NT2/D1 (cell line): Measurements from ENCODE around the gene PRKAB1.

Experiments used
- DNase-seq: peaks from one replicate; pipeline ENCODE4 v3.0.0-alpha.2; 2011; ENCODE audit warnings: low read depth, low spot score
- H3K27me3 ChIP-seq: 2 replicates; pipeline ENCODE4 v1.6.0; 2011; ENCODE audit warnings: mild to moderate bottlenecking; ENCODE audit not compliant: insufficient read length, insufficient read depth
- H3K36me3 ChIP-seq: 2 replicates; pipeline ENCODE4 v1.6.1; 2011; ENCODE audit warnings: mild to moderate bottlenecking, low read length, mixed read lengths; ENCODE audit not compliant: insufficient read depth, insufficient read length
- H3K4me1 ChIP-seq: 2 replicates; pipeline ENCODE4 v1.5.1; 2011; ENCODE audit not compliant: insufficient read depth, insufficient read length
- H3K4me3 ChIP-seq: 2 replicates; pipeline ENCODE4 v1.5.1; 2011; ENCODE audit warnings: low read depth; ENCODE audit not compliant: insufficient read length
- H3K9ac ChIP-seq: 2 replicates; pipeline ENCODE4 v1.6.0; 2011; ENCODE audit warnings: low read depth; ENCODE audit not compliant: insufficient read length
- H3K9me3 ChIP-seq: 2 replicates; pipeline ENCODE4 v1.5.1; 2011; ENCODE audit warnings: mild to moderate bottlenecking, low read length; ENCODE audit not compliant: insufficient read depth
- SUZ12 ChIP-seq: IDR thresholded peaks from 2 replicates; pipeline ENCODE4 v1.6.1; 2011; ENCODE audit not compliant: insufficient read length, insufficient read depth; ENCODE audit errors: extremely low read depth
- YY1 ChIP-seq: IDR thresholded peaks from 2 replicates; pipeline ENCODE4 v1.6.1; 2011; ENCODE audit not compliant: insufficient read length, insufficient read depth
- ZNF274 ChIP-seq: IDR thresholded peaks from 2 replicates; pipeline ENCODE4 v1.6.1; 2011; ENCODE audit warnings: mild to moderate bottlenecking, low read depth, low read length

Gene PRKAB1

GRCh38 chr12:119685375-119685774 is 17.4 kb downstream of the PRKAB1 start:
- H3K27me3 ChIP-seq = no peaks in the 10 kb centered on the region
- DNase-seq = no peak
- no peak overlapping the region for H3K9ac ChIP-seq
- H3K9me3 ChIP-seq = no peaks in the 10 kb centered on the region
- H3K4me3 ChIP-seq = no peak overlapping the region
- peaks cover 65% of the 10 kb centered on the region for H3K36me3 ChIP-seq
- peaks cover 3% of the 10 kb centered on the region for H3K4me1 ChIP-seq
- no peak for TF ChIP-seq SUZ12
- TF ChIP-seq YY1 = no peak
- no peak for TF ChIP-seq ZNF274

- no peak for DNase-seq
- Histone ChIP-seq H3K36me3 (peaks cover 59% of the 10 kb centered on the region), H3K4me3 (no peak overlapping the region), H3K4me1 (peaks cover 5% of the 10 kb centered on the region), H3K9ac (no peak overlapping the region), H3K9me3 (no peaks in the 10 kb centered on the region), H3K27me3 (no peaks in the 10 kb centered on the region)
- TF ChIP-seq ZNF274 (no peak), SUZ12 (no peak), YY1 (no peak)
These were observed 18.4 kb downstream of the PRKAB1 start for GRCh38 chr12:119686355-119686754.

DNA sequence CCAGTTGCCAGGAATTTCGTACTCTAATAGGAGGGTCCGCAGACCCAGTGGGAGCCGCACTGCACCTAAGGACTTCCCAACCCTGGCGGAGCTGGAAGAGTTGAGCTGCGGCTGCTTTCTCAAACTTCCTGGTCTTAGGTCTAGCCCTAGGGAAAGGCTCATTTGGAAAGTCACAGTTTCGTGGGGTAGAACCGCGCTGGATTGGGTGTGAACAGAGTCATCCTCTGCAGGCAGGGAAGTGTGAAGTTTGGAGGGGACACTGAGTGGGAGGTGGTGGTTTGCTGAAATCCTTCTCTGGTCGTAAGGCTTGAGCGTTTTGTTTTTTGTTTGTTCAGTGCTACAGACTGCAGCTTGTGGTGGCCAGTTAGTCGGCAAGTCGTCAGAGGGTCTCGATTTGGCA is 18.8 kb downstream of the PRKAB1 start:
- Histone ChIP-seq H3K27me3 (no peaks in the 10 kb centered on the region), H3K9me3 (no peaks in the 10 kb centered on the region), H3K36me3 (peaks cover 55% of the 10 kb centered on the region), H3K9ac (no peak overlapping the region), H3K4me1 (peaks cover 5% of the 10 kb centered on the region), H3K4me3 (no peak overlapping the region)
- DNase-seq = no peak
- no peak for TF ChIP-seq ZNF274
- no peak for TF ChIP-seq SUZ12
- no peak for TF ChIP-seq YY1

GRCh38 chr12:119687406-119687805 is 19.5 kb downstream of the PRKAB1 start:
- peaks cover 5% of the 10 kb centered on the region for H3K4me1 ChIP-seq
- H3K9ac ChIP-seq = no peak overlapping the region

DNA sequence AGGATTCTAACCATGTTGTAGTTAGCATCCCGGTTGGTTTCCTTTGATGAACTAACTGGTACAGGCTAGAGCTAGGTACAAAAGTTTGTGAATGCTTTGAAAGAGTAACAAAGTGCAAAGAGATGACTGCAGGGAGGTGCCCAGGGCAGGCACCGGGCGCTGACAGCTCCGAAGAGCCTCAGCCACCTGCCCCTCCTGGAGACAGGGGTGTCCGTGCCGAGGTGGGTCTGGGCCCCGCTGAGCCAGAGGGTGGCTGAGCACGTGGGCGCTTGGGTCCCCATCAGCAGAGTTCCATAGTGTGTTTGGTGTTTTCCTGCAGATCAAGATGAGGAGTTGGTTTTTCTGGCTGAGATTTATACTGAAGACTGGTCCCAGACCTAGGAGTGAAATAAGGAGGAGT is 19.9 kb downstream of the PRKAB1 start:
- Histone ChIP-seq H3K36me3 (peaks cover 51% of the 10 kb centered on the region), H3K4me1 (peaks cover 5% of the 10 kb centered on the region), H3K9ac (no peak overlapping the region), H3K27me3 (no peaks in the 10 kb centered on the region), H3K9me3 (no peaks in the 10 kb centered on the region), H3K4me3 (no peak overlapping the region)
- no peak for DNase-seq
- TF ChIP-seq ZNF274 = no peak
- no peak for TF ChIP-seq YY1
- TF ChIP-seq SUZ12 = no peak

More at GRCh38 chr12:119687406-119687805, 19.5 kb downstream of the PRKAB1 start:
- no peak for TF ChIP-seq YY1
- Histone ChIP-seq H3K4me3 (no peak overlapping the region), H3K9me3 (no peaks in the 10 kb centered on the region), H3K36me3 (peaks cover 51% of the 10 kb centered on the region), H3K27me3 (no peaks in the 10 kb centered on the region)
- no peak for DNase-seq

GRCh38 chr12:119689935-119690500 is 22.1 kb downstream of the PRKAB1 start:
- peaks cover 57% of the 10 kb centered on the region for H3K36me3 ChIP-seq
- TF ChIP-seq YY1 (no peak), ZNF274 (no peak), SUZ12 (no peak)
- no peaks in the 10 kb centered on the region for H3K27me3 ChIP-seq
- no peak for DNase-seq
- no peak overlapping the region for H3K9ac ChIP-seq
- no peaks in the 10 kb centered on the region for H3K9me3 ChIP-seq
- H3K4me3 ChIP-seq = no peak overlapping the region
- H3K4me1 ChIP-seq = peaks cover 5% of the 10 kb centered on the region

DNA sequence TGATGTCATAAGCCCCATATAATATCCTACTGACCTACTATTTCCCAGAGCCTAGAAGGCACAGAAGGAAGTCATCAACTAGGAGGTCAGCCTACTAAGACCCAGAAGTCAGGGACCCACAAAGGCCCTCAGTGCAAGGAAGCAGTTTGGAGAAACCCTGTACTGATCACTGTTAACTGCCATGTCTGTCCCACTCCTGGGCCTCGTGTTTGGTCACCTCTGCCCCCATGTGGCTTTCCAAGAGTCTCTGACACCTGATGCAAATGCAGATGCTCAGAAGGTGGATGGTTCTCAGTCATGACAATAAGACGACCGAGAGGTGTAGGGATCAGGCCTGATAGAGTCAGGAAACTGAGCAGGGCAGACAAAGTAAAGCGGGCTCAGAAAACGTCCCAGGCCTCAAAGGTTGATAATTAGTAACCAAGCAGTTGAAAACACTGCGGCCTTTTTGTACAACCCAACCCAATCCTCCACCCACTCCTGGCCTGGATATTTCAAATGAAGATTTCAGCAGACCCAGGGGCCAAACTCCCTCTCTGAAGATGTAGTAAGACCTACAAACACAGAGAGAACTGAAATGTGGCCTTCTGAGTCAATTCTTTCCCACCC is 23.4 kb downstream of the PRKAB1 start:
- H3K4me3 ChIP-seq = no peak overlapping the region
- peaks cover 5% of the 10 kb centered on the region for H3K4me1 ChIP-seq
- no peaks in the 10 kb centered on the region for H3K27me3 ChIP-seq
- H3K9me3 ChIP-seq = no peaks in the 10 kb centered on the region
- H3K9ac ChIP-seq = no peak overlapping the region
- H3K36me3 ChIP-seq = peaks cover 55% of the 10 kb centered on the region
- TF ChIP-seq SUZ12 (no peak), YY1 (no peak), ZNF274 (no peak)
- no peak for DNase-seq
